Left colon (tissue), 2 donors: ENCODE measurements around the gene CYBA. TPM values are rescaled to one million over a fixed set of nuclear protein-coding genes. Genes with fewer than 3 reads are reported as not detected.

Source experiments
- ATAC-seq: fragments of 200-7000 bp; cut with Tn5 transposase; one replicate; pipeline ENCODE4 v1.9.1; 2020; ENCODE audit warnings: mild to moderate bottlenecking, moderate library complexity
- DNase-seq, 2 donors: peaks; one replicate each; pipeline ENCODE4 v3.0.0-alpha.2; 2020
- intact Hi-C, 2 donors: fragments of 100-400 bp; cut with DNase I in 1 of 2; cut with micrococcal nuclease in 1 of 2; formaldehyde crosslinking; loops; one replicate each; pipeline versions ENCODE4 v1.11.2 to v1.14.0; 2022; cut with DNase I, micrococcal nuclease
- total RNA-seq, 2 donors: library from RNA; stranded (reverse); fragmentation: NEBNext Ultra II Directional; extraction: Animal tissue kit (Norgen Biotek cat#: 25700); gene quantifications; one replicate each; pipeline ENCODE4 v1.2.1, GENCODE V29; 2021
- donor health status: DM: no; HTN: no; CAD: no.
- donor health status: DM: yes; HTN: yes; CAD: no.

The CYBA gene
- total RNA-seq, 2 donors from 2014 or later = 277 to 382 TPM

- ATAC-seq = no peak
- DNase-seq = no peak
- intact Hi-C loops = no loop called here
These were observed 14.2 kb downstream of the CYBA start for GRCh38 chr16:88636488-88637265.

GRCh38 chr16:88635671-88636319, 15.1 kb downstream of the CYBA start:
- intact Hi-C loops = no loop called here
- DNase-seq (no peak), ATAC-seq (no peak)

GRCh38 chr16:88634994-88635670, 15.7 kb downstream of the CYBA start:
- intact Hi-C loops = no loop called here
- no peak for ATAC-seq

DNA sequence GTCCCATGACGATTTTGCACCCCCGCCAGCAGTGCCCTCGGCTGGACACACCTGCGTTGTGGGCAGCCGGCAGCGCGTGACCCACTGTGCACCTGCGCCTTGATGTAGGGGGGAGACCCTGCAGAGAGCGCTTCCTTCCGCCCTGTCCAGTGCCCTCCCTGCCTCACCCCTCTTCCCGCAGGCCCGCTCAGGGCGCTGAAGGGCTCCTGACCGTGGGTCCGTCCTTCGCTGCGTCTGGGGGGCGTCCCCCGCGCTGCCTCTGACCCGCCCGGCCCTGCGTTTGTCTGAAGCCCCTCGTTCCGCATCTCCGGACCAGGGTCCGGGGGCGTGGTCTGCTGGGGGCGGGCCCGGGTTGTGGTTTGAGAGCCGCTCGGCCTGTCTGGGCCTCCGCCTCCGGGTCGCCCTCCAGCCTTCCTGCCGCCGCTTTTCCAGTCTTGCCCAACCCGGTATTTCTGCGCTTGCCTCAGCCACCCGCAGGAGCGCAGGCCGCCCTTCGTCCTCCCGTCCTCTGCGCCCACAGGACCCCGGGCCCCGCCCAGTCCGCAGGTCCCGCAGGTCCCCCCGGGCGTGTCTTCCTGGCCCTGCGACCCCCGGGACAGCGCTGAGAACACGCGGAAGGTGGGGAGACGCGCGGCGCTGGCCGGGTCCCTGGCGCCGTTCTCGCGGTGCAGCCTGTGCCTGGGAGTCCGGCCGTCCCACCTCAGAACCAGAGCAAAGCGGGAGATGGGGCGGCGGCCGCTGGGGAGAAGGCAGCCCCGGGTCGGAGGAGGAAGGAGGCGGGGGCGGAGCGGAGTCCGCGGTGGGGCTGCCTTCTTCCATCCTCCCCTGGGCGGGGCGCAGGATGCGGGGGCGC, 16.5 kb downstream of the CYBA start:
- DNase-seq = peak; percentile 69
- peak; percentile 30 for ATAC-seq
- intact Hi-C loops = no loop called here

More at GRCh38 chr16:88634994-88635670, 15.7 kb downstream of the CYBA start:
- DNase-seq = no peak

- intact Hi-C loops = no loop called here
- DNase-seq = peak; percentile 65 to 72
- peak; percentile 67 for ATAC-seq
These were observed 17.1 kb downstream of the CYBA start for GRCh38 chr16:88633684-88634140.

GRCh38 chr16:88632587-88632930, 18.3 kb downstream of the CYBA start:
- intact Hi-C loops = no loop called here
- DNase-seq (no peak), ATAC-seq (no peak)

GRCh38 chr16:88631920-88632586, 18.8 kb downstream of the CYBA start:
- DNase-seq (no peak), ATAC-seq (no peak)
- intact Hi-C loops = no loop called here

- no peak for ATAC-seq
- DNase-seq = no peak
- intact Hi-C loops = no loop called here
These were observed 19.5 kb downstream of the CYBA start for GRCh38 chr16:88631384-88631783.

GRCh38 chr16:88630941-88631340, 19.9 kb downstream of the CYBA start:
- DNase-seq (no peak), ATAC-seq (no peak)
- intact Hi-C loops = no loop called here

DNA sequence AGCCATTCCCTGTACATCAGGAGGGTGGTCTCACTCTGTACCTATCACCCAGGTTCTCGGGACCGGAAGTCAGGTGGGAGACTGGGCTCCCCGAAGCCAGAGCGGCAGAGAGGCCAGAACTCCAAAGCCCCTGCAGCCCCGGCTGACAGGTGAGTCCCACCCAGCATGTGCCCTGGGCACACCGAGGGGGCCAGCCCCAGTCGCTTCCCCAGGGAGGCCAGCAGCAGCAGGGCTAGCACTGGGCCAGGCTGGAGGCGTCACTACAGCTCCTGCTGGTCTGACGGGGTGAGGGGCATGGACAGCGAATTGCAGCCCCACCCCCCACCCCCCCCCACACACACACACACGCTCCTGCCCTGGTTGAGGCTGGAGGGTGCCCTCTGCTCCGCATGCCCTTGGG, 20.4 kb downstream of the CYBA start:
- ATAC-seq (no peak), DNase-seq (no peak)
- intact Hi-C loops = no loop called here

DNA sequence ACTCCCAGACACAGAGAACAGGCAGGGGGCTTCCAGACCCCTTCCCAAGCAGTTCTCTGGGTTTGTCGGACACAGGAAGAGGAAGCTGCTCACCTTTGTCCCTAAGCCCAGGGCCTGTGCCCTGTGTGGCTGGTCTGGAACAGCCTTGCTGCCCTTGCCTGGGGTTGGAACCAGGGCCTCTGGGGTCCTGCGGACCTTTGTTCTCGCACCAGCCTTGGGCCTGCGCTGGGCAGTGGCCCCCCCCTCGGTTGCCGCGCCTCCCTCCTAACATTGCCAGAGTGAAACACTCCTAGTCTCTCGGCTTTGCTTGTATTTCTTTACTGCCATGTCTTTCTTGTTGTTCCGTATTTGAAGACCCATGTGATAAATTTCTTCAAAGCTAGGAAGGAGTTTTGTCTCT, 21.0 kb downstream of the CYBA start:
- intact Hi-C loops = no loop called here
- ATAC-seq = no peak
- DNase-seq = no peak

GRCh38 chr16:88628512-88628974, 22.3 kb downstream of the CYBA start:
- no peak for DNase-seq
- intact Hi-C loops = no loop called here
- peak; percentile 17 for ATAC-seq

DNA sequence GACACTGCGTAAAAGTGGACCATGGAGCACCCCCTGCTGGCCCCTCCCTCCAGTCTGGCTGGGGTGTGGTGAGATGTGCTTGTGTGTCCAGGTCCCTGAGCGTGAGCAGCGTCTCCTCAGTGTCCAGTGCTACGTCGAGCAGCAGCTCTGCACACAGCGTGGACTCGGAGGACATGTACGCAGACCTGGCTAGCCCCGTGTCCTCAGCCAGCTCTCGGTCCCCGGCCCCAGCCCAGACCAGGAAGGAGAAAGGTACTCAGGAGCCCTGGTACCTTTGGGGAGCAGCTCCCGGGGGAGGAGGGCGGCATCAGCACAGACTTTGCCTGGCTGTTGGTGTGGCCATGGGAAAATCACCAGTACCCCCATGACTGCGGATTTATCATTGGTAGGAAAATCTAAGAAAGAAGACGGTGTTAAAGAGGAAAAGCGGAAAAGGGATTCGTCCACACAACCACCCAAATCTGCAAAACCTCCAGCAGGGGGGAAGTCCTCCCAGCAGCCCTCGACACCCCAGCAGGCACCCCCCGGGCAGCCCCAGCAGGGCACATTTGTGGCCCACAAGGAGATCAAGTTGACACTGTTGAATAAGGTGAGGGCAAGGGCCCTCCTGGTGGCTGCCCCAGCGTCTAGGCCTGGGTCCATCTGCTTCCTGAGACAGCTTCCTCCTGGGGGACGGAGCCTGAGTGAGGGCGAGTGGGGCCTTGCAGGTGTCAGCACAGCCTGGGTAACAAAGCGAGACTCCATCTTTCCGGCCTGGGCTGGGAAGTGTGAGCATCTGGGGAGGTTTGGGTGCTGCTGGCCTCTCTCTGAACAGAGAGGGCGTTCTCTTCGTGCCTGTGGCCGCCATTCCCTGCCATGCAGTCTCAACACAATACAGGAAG, 23.1 kb downstream of the CYBA start:
- DNase-seq = no peak
- no peak for ATAC-seq
- intact Hi-C loops = no loop called here

- DNase-seq = no peak
- intact Hi-C loops = no loop called here
- no peak for ATAC-seq
These were observed 24.2 kb downstream of the CYBA start for GRCh38 chr16:88626646-88627045.

DNA sequence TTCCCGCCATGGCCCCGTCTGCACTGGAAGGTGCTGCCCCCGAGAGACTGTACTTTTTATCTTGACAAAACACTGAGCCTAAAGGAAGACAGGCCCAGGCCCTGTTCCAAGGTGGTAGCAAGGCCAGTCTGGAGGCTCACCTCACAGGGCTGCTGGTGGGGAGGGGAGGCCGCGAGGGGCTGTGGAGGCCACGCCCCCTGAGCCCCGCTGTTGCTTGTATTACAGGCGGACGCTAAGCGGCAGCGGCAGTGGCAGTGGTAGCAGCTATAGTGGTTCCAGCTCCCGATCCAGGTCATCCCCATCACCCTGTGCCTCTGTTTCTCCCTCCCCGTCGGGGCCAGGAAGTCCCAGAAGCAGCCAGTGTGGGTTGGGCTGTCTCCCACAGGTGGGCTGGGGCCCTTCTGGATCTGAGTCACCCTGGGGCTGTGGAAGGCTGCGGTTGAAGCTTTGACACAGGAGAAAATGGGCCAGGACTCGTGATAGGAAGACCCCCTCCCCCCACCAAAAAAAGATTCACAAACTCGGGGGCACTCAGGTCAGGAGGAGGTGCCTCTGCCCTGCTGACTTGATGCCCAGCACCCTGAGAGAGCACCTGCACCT, 25.8 kb downstream of the CYBA start:
- ATAC-seq (no peak), DNase-seq (no peak)
- intact Hi-C loops = no loop called here

DNA sequence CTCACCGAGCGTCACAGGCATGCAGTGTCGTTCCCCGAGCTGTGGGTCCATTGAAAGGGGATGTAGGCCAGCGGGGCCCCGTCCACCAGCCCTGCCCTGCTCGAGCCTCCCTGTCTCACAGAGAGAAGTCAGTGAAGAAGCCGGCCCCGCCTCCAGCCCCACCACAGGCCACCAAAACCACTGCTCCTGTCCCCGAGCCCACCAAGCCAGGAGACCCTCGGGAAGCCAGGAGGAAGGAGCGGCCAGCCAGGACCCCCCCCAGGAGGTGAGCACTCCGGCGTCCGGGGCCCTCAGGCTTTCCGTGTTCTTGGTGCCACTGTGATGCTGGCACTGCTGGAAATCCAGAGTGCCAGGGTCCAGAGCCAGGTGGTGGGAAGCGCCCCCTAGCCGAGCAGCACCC, 26.4 kb downstream of the CYBA start:
- intact Hi-C loops = no loop called here
- ATAC-seq (no peak), DNase-seq (no peak)

- no peak for DNase-seq
- intact Hi-C loops = no loop called here
- no peak for ATAC-seq
These were observed 27.0 kb downstream of the CYBA start for GRCh38 chr16:88623858-88624257.
